GM19193 (cell line): Measurements from ENCODE around the gene ZNF618.

ENCODE experiments used
- POLR2A ChIP-seq: IDR thresholded peaks from 4 replicates; pipeline ENCODE4 v1.6.1; 2011; ENCODE audit not compliant: insufficient read depth, insufficient read length; ENCODE audit errors: extremely low read depth

The ZNF618 gene

DNA sequence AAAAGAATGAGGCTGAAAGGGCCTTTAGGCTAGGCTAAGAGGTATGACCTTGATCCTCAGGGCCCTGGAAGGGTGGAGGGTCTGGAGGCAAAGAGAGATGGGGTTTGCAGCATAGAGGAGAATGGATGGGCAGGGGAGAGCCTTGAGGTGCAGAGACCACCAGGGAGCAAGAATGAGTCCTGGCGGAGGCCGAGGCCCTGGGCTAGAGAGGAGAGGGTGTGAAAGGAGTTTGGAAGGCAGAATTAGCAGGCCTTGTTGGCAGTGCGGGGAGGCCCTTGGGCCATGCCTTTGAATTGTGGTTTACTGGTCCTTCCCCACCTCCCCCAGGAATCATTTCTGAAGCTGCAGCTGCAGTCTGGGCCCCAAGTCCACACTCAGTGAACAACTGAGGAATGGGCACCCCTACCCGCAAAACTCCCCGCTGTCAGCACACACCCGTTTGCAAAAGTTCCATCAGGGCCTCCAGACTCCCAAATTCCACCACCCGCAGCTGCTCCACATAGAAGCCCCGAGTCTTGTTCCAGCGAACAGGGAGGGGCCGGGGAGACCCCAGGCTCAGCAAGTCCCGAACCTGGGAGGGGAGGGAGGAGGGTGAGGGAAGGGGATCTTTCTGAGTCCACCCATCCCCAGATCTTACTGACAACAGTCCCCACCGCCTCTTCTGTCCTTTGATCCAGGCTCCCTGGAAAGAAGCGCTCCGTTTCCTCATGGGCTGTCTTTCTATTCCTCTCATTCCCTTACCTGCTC lies 220.9 kb downstream of the ZNF618 start:
- no peak for TF ChIP-seq POLR2A

DNA sequence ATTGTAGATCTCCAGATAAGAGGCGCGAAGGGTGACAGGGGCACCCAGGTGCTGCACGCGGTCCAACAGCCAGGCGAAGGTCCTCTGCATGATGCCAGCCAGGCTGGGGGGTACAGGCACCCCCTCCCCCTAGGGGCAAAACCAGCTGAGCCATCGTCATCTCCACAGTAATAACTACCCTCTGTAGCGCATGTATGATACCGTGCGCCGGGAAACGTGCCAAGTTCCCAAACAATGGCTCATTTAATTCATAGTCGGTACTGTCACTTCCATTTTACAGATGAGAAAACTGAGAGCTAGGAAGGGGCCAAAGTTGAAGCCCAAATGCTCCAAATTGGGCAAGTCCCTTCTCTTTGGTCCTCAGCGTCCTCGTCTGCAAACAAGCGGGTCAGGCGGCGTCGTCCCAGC lies 221.5 kb downstream of the ZNF618 start:
- no peak for TF ChIP-seq POLR2A

DNA sequence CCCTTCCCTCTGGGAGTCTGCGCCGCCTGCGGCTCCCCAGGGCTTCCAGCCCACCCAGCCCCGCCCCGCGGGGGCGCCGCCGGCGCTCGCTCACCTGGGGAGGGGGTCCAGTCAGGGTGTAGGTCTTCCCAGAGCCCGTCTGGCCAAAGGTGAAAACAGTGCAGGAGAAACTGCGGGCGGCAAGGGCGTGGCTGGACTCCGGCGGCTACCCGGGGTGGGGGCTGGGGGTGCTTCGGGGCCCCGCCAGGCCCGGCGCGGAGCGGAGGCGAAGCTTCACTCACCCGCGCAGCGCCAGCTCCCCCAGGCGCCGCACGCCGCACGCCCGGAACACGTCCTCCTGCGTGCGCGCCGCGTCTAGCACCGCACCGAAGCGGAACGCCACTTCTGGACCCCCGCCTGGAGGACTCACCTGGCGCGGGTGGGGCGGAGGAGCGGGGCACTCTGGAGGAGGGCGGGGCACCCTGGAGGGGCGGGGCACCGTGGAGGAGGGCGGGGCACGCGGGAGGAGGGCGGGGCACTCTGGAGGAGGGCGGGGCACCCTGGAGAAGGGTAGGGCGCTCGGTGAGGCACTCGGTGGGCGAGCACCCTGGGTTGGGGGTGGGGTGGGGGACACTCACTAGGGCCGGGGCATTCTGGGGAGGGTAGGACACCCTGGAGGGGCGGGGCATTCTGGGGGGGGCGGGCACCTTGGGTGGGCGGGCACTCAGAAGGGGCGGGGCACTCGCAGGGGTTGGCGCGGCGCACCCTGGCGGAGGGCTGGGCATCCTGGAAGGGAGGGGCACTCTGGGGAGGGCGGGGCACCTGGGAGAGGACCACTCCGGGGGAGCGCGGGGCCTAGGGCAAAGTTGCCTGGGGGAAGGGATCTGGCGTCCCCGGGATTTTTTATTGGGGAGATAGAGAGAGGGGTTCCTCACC lies 222.2 kb downstream of the ZNF618 start:
- no peak for TF ChIP-seq POLR2A

DNA sequence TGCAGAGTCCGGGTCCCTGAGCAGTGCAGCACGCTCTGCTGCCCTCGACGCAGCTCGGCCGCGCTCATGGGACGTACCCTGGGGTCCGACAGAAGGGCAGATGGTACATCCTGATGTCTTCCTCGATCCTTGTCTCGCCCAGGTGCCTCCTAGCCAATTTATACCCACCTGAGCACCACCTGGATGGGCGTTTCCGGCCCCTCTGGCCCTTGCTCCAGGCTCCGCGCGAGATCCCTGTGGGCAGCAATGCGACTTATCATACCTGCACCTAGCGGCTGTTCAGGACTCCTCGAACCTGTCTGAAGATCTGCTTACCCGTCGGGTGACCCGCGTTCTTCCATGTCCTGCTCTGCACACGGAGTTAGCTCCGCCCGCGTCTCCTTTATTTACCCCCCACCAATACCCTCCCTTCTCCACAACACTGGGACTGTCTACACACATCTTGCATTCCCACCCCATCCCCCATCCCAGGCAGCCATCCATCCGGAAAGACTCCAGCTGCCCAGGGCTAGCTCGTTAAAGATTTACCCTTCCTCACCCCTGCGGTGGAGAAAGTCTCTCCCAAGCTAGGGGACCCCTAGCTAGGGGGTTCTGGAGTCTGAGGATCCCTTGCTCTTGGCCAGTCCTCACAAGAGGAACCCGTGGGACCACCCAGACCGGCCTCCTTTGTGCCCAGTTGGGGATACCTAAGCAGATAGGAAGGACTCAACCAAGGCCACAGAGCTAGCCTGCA lies 223.0 kb downstream of the ZNF618 start, which contains the start of gene KIF12:
TSS of gene KIF12 (minus strand) at position 357 of the 733 bp plus-strand sequence. CDS start at position 341, 16 bp downstream.
- no peak for TF ChIP-seq POLR2A

DNA sequence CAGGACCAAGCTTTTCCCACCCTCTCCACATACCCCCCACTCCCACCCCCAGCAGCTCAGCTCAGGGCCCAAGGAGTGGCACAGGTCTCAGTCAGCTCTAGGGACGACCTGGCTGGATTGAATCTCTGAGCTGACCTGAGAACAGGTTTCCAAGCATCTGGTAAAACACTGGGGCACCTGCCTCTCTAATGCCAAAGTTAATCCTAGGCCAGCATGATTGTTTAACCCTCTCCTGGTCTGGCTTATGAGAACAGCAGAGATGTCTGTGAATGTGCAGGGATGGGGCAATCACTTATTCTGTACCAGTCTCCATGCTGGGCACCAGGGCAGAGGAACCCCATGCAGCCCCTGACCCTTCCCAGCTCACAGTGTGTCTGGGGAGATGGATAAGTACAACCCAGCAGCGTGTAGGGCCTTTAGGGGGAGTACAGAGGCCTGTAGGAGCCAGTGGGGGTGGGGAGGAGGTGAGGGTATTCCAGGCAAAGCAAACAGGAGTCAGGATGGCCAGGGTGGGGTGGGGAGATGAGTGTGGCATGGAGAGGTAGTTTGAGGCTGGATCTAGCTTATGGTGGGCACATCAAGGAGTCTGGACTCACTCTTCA lies 223.7 kb downstream of the ZNF618 start:
- TF ChIP-seq POLR2A = no peak

DNA sequence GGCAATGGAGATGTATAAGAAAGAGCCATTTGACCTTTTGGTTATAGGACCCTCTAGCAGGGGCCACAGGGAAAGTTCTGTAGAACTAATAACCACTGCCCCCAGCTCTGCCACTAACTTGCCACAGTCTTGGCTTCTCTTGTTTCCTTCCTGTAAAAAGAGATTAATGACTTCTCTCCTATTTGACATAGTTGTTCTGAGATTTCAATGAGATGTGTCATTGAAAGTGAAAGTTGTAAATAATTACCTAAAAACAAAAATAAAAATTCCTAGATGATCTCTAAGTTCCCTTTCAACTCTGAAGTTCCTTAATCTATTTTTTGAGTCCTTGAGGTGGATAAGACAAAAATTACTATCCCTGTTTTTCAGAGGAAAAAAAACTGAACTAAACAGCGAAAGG lies 224.4 kb downstream of the ZNF618 start:
- TF ChIP-seq POLR2A = no peak

DNA sequence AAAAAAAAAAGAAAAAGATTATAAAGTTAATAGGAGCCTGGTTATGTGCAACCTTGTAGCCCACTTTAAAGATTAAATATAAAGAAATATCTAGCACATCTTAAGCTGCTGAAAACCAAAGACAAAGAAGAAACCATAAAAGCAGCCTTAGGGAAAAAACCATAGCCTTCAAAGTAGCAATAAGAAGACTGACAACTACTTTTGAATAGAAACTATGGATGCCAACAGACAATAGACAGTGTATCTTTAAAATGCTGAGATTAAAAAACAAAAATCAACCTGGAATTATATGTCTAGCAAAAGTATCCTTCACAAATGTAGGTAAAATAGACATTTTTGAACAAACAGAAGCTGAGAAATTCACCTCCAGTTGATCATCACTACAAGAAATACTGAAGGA lies 226.4 kb downstream of the ZNF618 start:
- TF ChIP-seq POLR2A = no peak

DNA sequence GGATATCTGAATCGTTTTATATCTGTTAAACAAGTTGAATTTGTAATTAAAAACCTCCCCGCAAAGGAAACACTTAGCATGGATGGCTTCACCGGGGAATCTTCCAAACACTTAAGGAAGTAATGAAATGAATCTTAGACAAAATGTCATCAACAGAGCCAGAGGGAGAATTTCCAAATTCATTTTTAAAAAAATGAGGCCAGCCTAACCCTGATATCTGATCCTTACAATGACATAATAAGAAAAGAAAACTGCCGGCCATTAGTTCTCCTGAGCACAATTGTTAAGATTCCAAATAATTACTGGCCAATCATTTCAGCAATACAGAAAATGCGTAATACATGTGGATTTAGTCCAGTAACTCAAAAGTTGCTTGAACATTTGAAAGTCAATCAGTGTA lies 229.1 kb downstream of the ZNF618 start:
- no peak for TF ChIP-seq POLR2A
